Upper lobe of right lung (tissue), 1 donor: Measurements from ENCODE around the gene CTNNBL1. TPM values are rescaled to one million over a fixed set of nuclear protein-coding genes. Genes with fewer than 3 reads are reported as not detected.

Source experiments
- ATAC-seq: fragments of 200-7000 bp; cut with Tn5 transposase; one replicate; pipeline ENCODE4 v1.9.1; 2020; ENCODE audit warnings: mild to moderate bottlenecking, moderate library complexity
- DNase-seq: peaks from one replicate; pipeline ENCODE4 v3.0.0-alpha.2; 2020
- H3K27ac ChIP-seq: fragments of 200-600 bp; one replicate; pipeline ENCODE4 v1.8.0; 2022
- H3K27me3 ChIP-seq: fragments of 200-600 bp; one replicate; pipeline ENCODE4 v1.8.0; 2022; ENCODE audit warnings: mild to moderate bottlenecking
- H3K36me3 ChIP-seq: fragments of 200-600 bp; one replicate; pipeline ENCODE4 v1.8.0; 2022
- H3K4me1 ChIP-seq: fragments of 200-600 bp; one replicate; pipeline ENCODE4 v1.8.0; 2022
- H3K4me3 ChIP-seq: fragments of 200-600 bp; one replicate; pipeline ENCODE4 v1.8.0; 2022; ENCODE audit warnings: mild to moderate bottlenecking
- H3K9me3 ChIP-seq: fragments of 200-600 bp; one replicate; pipeline ENCODE4 v1.8.0; 2022
- intact Hi-C: fragments of 100-400 bp; cut with DNase I; formaldehyde crosslinking; loops from one replicate; pipeline ENCODE4 v1.11.0; 2022
- total RNA-seq: library from RNA; stranded (reverse); fragmentation: NEBNext Ultra II Directional; extraction: Animal tissue kit (Norgen Biotek cat#: 25700); gene quantifications from one replicate; pipeline ENCODE4 v1.2.1, GENCODE V29; 2021
- TF ChIP-seq, protein P1 (sequence below): fragments of 200-600 bp; IDR thresholded peaks from one replicate; pipeline ENCODE4 v1.8.0; 2022; ENCODE audit warnings: antibody characterized with exemption
- donor health status: DM: no; HTN: yes; CAD: no; lungs with severe emphysema.

Gene CTNNBL1
- total RNA-seq, 1 donor from 2014 or later, result 52.8 TPM

DNA sequence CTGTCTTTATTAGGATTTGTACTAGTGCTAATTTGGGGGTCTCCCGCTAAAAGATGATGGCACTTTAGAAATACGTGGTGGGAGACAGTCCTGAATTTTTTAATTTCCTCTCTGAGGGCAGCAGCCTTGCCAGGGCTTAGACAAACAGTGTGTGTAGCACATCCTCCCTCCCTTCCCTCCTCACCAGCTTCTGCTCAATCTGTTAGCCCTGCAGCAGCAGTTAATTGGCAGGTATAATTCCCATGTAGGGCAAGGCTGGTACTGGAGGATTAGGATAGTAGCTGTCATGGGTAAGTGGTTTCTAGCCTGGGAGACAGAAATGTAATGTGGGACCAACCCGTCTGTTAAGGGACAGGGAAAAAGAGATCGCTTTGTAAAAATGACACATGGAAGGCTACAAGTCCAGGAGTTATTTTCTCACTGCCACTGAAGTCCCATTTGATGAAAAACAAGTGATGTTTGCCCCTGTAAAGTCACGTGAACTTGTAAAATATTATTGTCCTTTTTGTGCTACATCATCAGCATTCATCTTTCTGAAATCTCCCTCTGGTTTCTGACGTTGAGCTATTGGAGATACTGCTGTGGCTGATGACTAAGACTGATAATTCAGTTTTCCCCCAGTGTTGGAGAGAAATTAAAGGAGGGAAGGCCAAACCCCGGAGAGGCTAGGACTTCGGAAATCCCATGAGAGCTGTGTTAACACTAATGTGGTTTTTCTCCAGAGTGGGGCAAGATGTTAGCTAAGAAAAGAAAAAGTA is 40.6 kb downstream of the CTNNBL1 start:
- H3K9me3 ChIP-seq, result no peaks in the 10 kb centered on the region
- TF ChIP-seq, protein P1, sequence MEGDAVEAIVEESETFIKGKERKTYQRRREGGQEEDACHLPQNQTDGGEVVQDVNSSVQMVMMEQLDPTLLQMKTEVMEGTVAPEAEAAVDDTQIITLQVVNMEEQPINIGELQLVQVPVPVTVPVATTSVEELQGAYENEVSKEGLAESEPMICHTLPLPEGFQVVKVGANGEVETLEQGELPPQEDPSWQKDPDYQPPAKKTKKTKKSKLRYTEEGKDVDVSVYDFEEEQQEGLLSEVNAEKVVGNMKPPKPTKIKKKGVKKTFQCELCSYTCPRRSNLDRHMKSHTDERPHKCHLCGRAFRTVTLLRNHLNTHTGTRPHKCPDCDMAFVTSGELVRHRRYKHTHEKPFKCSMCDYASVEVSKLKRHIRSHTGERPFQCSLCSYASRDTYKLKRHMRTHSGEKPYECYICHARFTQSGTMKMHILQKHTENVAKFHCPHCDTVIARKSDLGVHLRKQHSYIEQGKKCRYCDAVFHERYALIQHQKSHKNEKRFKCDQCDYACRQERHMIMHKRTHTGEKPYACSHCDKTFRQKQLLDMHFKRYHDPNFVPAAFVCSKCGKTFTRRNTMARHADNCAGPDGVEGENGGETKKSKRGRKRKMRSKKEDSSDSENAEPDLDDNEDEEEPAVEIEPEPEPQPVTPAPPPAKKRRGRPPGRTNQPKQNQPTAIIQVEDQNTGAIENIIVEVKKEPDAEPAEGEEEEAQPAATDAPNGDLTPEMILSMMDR, result no peak
- H3K27me3 ChIP-seq, result no peaks in the 10 kb centered on the region
- H3K36me3 ChIP-seq, result peaks cover 62% of the 10 kb centered on the region
- ATAC-seq (no peak), DNase-seq (no peak)
- H3K4me1 ChIP-seq, result peaks cover 6% of the 10 kb centered on the region
- H3K27ac ChIP-seq, result no peak overlapping the region
- intact Hi-C loops, result no loop called here
- H3K4me3 ChIP-seq, result no peak overlapping the region

- no peak overlapping the region for H3K27ac ChIP-seq
- H3K4me1 ChIP-seq, result peaks cover 6% of the 10 kb centered on the region
- ATAC-seq (no peak), DNase-seq (no peak)
- H3K9me3 ChIP-seq, result no peaks in the 10 kb centered on the region
- peaks cover 64% of the 10 kb centered on the region for H3K36me3 ChIP-seq
- no peaks in the 10 kb centered on the region for H3K27me3 ChIP-seq
- TF ChIP-seq, protein P1, result no peak
- no peak overlapping the region for H3K4me3 ChIP-seq
- intact Hi-C loops, result no loop called here
Measured at GRCh38 chr20:37735541-37735940, 41.7 kb downstream of the CTNNBL1 start.

- Histone ChIP-seq H3K4me1 (peaks cover 6% of the 10 kb centered on the region), H3K36me3 (peaks cover 64% of the 10 kb centered on the region), H3K4me3 (no peak overlapping the region), H3K9me3 (no peaks in the 10 kb centered on the region), H3K27me3 (no peaks in the 10 kb centered on the region), H3K27ac (no peak overlapping the region)
- TF ChIP-seq, protein P1, result no peak
- intact Hi-C loops, result no loop called here
- ATAC-seq (no peak), DNase-seq (no peak)
Measured at GRCh38 chr20:37736132-37736531, 42.3 kb downstream of the CTNNBL1 start.

GRCh38 chr20:37737826-37738420 is 44.1 kb downstream of the CTNNBL1 start:
- H3K4me1 ChIP-seq, result peaks cover 6% of the 10 kb centered on the region
- no peak overlapping the region for H3K27ac ChIP-seq
- DNase-seq, result no peak
- intact Hi-C loops, result no loop called here
- TF ChIP-seq, protein P1, result no peak
- H3K9me3 ChIP-seq, result no peaks in the 10 kb centered on the region
- H3K4me3 ChIP-seq, result no peak overlapping the region
- no peaks in the 10 kb centered on the region for H3K27me3 ChIP-seq
- no peak for ATAC-seq
- H3K36me3 ChIP-seq, result peaks cover 56% of the 10 kb centered on the region

GRCh38 chr20:37741055-37741454 is 47.2 kb downstream of the CTNNBL1 start:
- ATAC-seq (no peak), DNase-seq (no peak)
- H3K36me3 ChIP-seq, result peaks cover 35% of the 10 kb centered on the region
- intact Hi-C loops, result no loop called here
- H3K27ac ChIP-seq, result no peak overlapping the region
- no peaks in the 10 kb centered on the region for H3K9me3 ChIP-seq
- no peaks in the 10 kb centered on the region for H3K4me1 ChIP-seq
- TF ChIP-seq, protein P1, result no peak
- H3K4me3 ChIP-seq, result no peak overlapping the region
- no peaks in the 10 kb centered on the region for H3K27me3 ChIP-seq
